Keratinocyte (primary cell): Measurements from ENCODE around the gene CCNJ. TPM values are rescaled to one million over a fixed set of nuclear protein-coding genes. Genes with fewer than 3 reads are reported as not detected.

Experiments
- DNase-seq: peaks from one replicate; pipeline ENCODE4 v3.0.0-alpha.2; 2011; ENCODE audit warnings: low read depth, missing footprints, low spot score
- FAIRE-seq: peaks from 2 replicates; lab custom pipeline; 2011; peaks lifted over from hg19 to GRCh38; lab: Jason Lieb, UNC
- H2AFZ ChIP-seq: 2 replicates; pipeline ENCODE4 v1.6.0; 2012; ENCODE audit warnings: low read length, control low read depth, inconsistent platforms; ENCODE audit not compliant: control insufficient read depth
- H3K27ac ChIP-seq: 2 replicates; pipeline ENCODE4 v1.5.1; 2011; ENCODE audit warnings: low read length; ENCODE audit not compliant: control insufficient read depth, insufficient read depth
- H3K27me3 ChIP-seq: 3 replicates; pipeline ENCODE4 v1.6.0; 2011; ENCODE audit warnings: low read length; ENCODE audit not compliant: control insufficient read depth, insufficient read depth; ENCODE audit errors: extremely low read depth
- H3K36me3 ChIP-seq, 2 experiments: 2 replicates in 1 of 2; 3 replicates in 1 of 2; pipeline ENCODE4 v1.5.1; 2011; ENCODE audit warnings: low read length in 2 of 2, mild to moderate bottlenecking in 1 of 2; ENCODE audit not compliant: control insufficient read depth in 2 of 2, insufficient read depth in 2 of 2; ENCODE audit errors: extremely low read depth in 1 of 2
- H3K4me1 ChIP-seq: 3 replicates; pipeline ENCODE4 v1.5.1; 2011; ENCODE audit warnings: low read length; ENCODE audit not compliant: control insufficient read depth, insufficient read depth; ENCODE audit errors: extremely low read depth
- H3K4me2 ChIP-seq: 3 replicates; pipeline ENCODE4 v1.6.0; 2011; ENCODE audit warnings: low read depth, low read length; ENCODE audit not compliant: control insufficient read depth, insufficient read depth; ENCODE audit errors: extremely low read depth
- H3K4me3 ChIP-seq, 3 experiments: fragments of 200-600 bp in 1 of 3; sonication (generic) in 1 of 3; 2 replicates in 2 of 3; 3 replicates in 1 of 3; pipeline ENCODE4 v1.5.1; 2011 to 2016; ENCODE audit warnings: low read length in 3 of 3, mild to moderate bottlenecking in 3 of 3, control low read depth in 2 of 3, inconsistent platforms in 1 of 3, low read depth in 1 of 3, mixed read lengths in 1 of 3, mixed run types in 1 of 3, moderate library complexity in 1 of 3; ENCODE audit not compliant: control insufficient read depth in 2 of 3, insufficient read depth in 2 of 3; ENCODE audit errors: extremely low read depth in 1 of 3
- H3K79me2 ChIP-seq: 2 replicates; pipeline ENCODE4 v1.6.0; 2012; ENCODE audit warnings: low read length; ENCODE audit not compliant: control insufficient read depth, insufficient read depth
- H3K9ac ChIP-seq: 3 replicates; pipeline ENCODE4 v1.6.0; 2011; ENCODE audit warnings: low read length; ENCODE audit not compliant: control insufficient read depth, insufficient read depth; ENCODE audit errors: extremely low read depth
- H3K9me1 ChIP-seq: 3 replicates; pipeline ENCODE4 v1.6.0; 2011; ENCODE audit warnings: low read length; ENCODE audit not compliant: control insufficient read depth, insufficient read depth; ENCODE audit errors: extremely low read depth
- H3K9me3 ChIP-seq: 2 replicates; pipeline ENCODE4 v1.5.1; 2012; ENCODE audit warnings: low read depth, low read length; ENCODE audit not compliant: control insufficient read depth
- H4K20me1 ChIP-seq: 3 replicates; pipeline ENCODE4 v1.6.0; 2011; ENCODE audit warnings: low read length; ENCODE audit not compliant: control insufficient read depth, insufficient read depth; ENCODE audit errors: extremely low read depth
- EZH2 ChIP-seq: IDR thresholded peaks from one replicate; pipeline ENCODE4 v1.6.1; 2012; ENCODE audit warnings: inconsistent platforms, mild to moderate bottlenecking, low read length, moderate library complexity
- dilution Hi-C: fragments of 300-500 bp; cut with MboI; formaldehyde crosslinking; loops from one replicate; pipeline ENCODE4 v1.7.0; 2020; ENCODE audit warnings: low sequenced_read_pairs; ENCODE audit not compliant: extremely low pct_ligation_motif_present
- polyA plus RNA-seq, 5 experiments: library from polyadenylated mRNA; depleted of rRNA in 3 of 5; stranded (reverse) in 3 of 5; stranded (forward) in 1 of 5; unstranded in 1 of 5; fragments of >200 nt; gene quantifications; 1 replicate in 1 of 5; 2 replicates in 3 of 5; 3 replicates in 1 of 5; pipeline versions ENCODE4 v1.2.1 to v1.2.3, GENCODE V29; 2011 to 2012; ENCODE audit warnings: missing spikeins in 2 of 5, low read depth in 1 of 5, low replicate concordance in 1 of 5
- TF ChIP-seq, protein P1 (sequence below), 3 experiments: IDR thresholded peaks in 1 of 3; conservative IDR thresholded peaks in 1 of 3; optimal IDR thresholded peaks in 1 of 3; 2 replicates in 2 of 3; 3 replicates in 1 of 3; pipeline versions ENCODE3 to v1.5.1; 2011; ENCODE audit warnings: low read length in 3 of 3, mild to moderate bottlenecking in 3 of 3, moderate library complexity in 2 of 3, control low read depth in 1 of 3, inconsistent platforms in 1 of 3; ENCODE audit not compliant: insufficient read depth in 2 of 3; ENCODE audit errors: extremely low read depth in 1 of 3

CCNJ gene
- polyA plus RNA-seq, 1 donor (not counting 4 experiments of a cell fraction or from before 2014, with no cell fraction given): 7.8 TPM

DNA sequence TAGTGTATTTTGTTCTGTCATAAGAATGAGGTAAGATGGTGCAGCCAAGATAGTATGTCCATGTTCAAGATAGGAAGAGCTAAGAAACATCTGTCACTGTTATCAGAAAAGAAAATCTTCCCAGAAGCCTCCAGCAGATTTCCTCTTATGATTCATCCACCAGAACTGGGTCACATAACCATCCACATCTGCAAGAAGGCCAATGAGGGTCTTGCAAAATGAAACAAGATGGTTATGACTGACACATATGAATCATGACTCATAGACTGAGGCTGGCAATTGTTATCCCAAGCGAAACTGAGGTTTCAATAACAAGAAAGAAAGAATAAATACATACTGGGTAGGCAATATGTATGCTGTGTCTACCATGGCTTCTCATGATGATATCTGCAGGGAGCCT, 30.3 kb downstream of the CCNJ start:
- DNase-seq: peak; percentile 57
- dilution Hi-C loops: no loop called here
- no peak overlapping the region for H2AFZ ChIP-seq

DNA sequence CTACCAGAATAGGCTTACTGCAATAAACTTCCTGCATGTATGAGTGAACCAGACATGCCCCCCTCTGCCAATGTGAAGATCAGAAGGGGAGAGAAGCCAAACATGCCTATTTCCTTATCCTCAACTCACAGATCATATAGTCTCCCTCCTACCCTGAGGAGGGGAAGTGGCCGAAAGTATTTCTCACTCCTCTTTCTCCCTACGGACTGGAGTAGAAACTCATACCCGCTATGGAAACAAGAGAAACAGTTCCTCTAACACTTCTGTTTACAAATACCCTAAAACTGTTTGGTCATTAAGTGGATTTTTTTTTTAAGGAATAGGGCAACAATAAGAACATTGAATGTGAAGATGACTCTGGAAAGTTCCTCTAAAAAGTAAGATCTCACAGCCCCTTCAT, 31.4 kb downstream of the CCNJ start:
- dilution Hi-C loops: no loop called here
- no peak overlapping the region for H3K27ac ChIP-seq
- no peaks in the 10 kb centered on the region for H3K9me1 ChIP-seq
- no peaks in the 10 kb centered on the region for H3K36me3 ChIP-seq
- TF ChIP-seq, protein P1, sequence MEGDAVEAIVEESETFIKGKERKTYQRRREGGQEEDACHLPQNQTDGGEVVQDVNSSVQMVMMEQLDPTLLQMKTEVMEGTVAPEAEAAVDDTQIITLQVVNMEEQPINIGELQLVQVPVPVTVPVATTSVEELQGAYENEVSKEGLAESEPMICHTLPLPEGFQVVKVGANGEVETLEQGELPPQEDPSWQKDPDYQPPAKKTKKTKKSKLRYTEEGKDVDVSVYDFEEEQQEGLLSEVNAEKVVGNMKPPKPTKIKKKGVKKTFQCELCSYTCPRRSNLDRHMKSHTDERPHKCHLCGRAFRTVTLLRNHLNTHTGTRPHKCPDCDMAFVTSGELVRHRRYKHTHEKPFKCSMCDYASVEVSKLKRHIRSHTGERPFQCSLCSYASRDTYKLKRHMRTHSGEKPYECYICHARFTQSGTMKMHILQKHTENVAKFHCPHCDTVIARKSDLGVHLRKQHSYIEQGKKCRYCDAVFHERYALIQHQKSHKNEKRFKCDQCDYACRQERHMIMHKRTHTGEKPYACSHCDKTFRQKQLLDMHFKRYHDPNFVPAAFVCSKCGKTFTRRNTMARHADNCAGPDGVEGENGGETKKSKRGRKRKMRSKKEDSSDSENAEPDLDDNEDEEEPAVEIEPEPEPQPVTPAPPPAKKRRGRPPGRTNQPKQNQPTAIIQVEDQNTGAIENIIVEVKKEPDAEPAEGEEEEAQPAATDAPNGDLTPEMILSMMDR (optimal IDR thresholded peaks at IDR 0.05 in 1 of 3, IDR thresholded peaks at IDR 0.05 in 1 of 3, conservative IDR thresholded peaks at IDR 0.05 in 1 of 3; ENCODE audit: extremely low read depth in 1 of 3, insufficient read depth in 2 of 3, low read length in 3 of 3): no peak
- TF ChIP-seq EZH2: no peak
- H3K9ac ChIP-seq: no peak overlapping the region
- H3K27me3 ChIP-seq: no peaks in the 10 kb centered on the region
- no peak overlapping the region for H3K4me2 ChIP-seq
- no peaks in the 10 kb centered on the region for H4K20me1 ChIP-seq
- peaks cover 6% of the 10 kb centered on the region for H3K4me1 ChIP-seq
- H3K79me2 ChIP-seq: no peaks in the 10 kb centered on the region
- no peaks in the 10 kb centered on the region for H3K9me3 ChIP-seq
- DNase-seq: no peak
- no peak for FAIRE-seq
- no peak overlapping the region for H3K4me3 ChIP-seq
- H2AFZ ChIP-seq: no peak overlapping the region

More for the DNA sequence above, 30.3 kb downstream of the CCNJ start:
- H3K4me2 ChIP-seq: no peak overlapping the region
- H3K9me3 ChIP-seq: no peaks in the 10 kb centered on the region
- peaks cover 6% of the 10 kb centered on the region for H3K4me1 ChIP-seq
- FAIRE-seq: peak; percentile 51
- H3K79me2 ChIP-seq: no peaks in the 10 kb centered on the region
- TF ChIP-seq EZH2: no peak
- TF ChIP-seq, protein P1 (optimal IDR thresholded peaks at IDR 0.05 in 1 of 3, IDR thresholded peaks at IDR 0.05 in 1 of 3, conservative IDR thresholded peaks at IDR 0.05 in 1 of 3; ENCODE audit: extremely low read depth in 1 of 3, insufficient read depth in 2 of 3, low read length in 3 of 3): no peak
- H3K36me3 ChIP-seq: no peaks in the 10 kb centered on the region
- no peak overlapping the region for H3K4me3 ChIP-seq
- no peak overlapping the region for H3K27ac ChIP-seq
- no peaks in the 10 kb centered on the region for H3K9me1 ChIP-seq
- H4K20me1 ChIP-seq: no peaks in the 10 kb centered on the region
- H3K27me3 ChIP-seq: no peaks in the 10 kb centered on the region
- no peak overlapping the region for H3K9ac ChIP-seq
